Osteocyte (in vitro differentiated cells): ENCODE results near the gene ARHGAP24. TPM values are rescaled to one million over a fixed set of nuclear protein-coding genes. Genes with fewer than 3 reads are reported as not detected.

ENCODE experiments used
- DNase-seq: peaks from one replicate; pipeline ENCODE4 v3.0.0; 2021; ENCODE audit warnings: mixed read lengths; ENCODE audit not compliant: unreplicated experiment; ENCODE audit errors: extremely low spot score
- H3K27ac Mint-ChIP-seq: one replicate; pipeline ENCODE4 v1.8.0; 2021; ENCODE audit warnings: mild to moderate bottlenecking, mixed read lengths; ENCODE audit not compliant: unreplicated experiment
- H3K27me3 Mint-ChIP-seq: one replicate; pipeline ENCODE4 v1.8.0; 2021; ENCODE audit warnings: mixed read lengths; ENCODE audit not compliant: unreplicated experiment
- H3K36me3 Mint-ChIP-seq: one replicate; pipeline ENCODE4 v1.8.0; 2021; ENCODE audit warnings: mixed read lengths; ENCODE audit not compliant: unreplicated experiment
- H3K4me1 Mint-ChIP-seq: one replicate; pipeline ENCODE4 v1.8.0; 2021; ENCODE audit warnings: mixed read lengths; ENCODE audit not compliant: unreplicated experiment
- H3K4me3 Mint-ChIP-seq: one replicate; pipeline ENCODE4 v1.8.0; 2021; ENCODE audit warnings: mild to moderate bottlenecking, moderate library complexity, mixed read lengths; ENCODE audit not compliant: unreplicated experiment
- H3K9me3 Mint-ChIP-seq: one replicate; pipeline ENCODE4 v1.8.0; 2021; ENCODE audit warnings: mixed read lengths; ENCODE audit not compliant: unreplicated experiment
- CTCF ChIP-seq: fragments of 200-600 bp; sonication (generic); IDR thresholded peaks from 2 replicates; pipeline ENCODE4 v1.5.0; 2021; ENCODE audit warnings: antibody characterized with exemption, mild to moderate bottlenecking, moderate library complexity
- total RNA-seq: library from RNA; stranded (reverse); gene quantifications from 2 replicates; pipeline ENCODE4 v1.2.1, GENCODE V29; 2021

ARHGAP24 gene
- total RNA-seq, 1 donor from 2014 or later = 29.3 TPM

GRCh38 chr4:85798012-85798770 is 323.2 kb downstream of the ARHGAP24 start:
- H3K27ac Mint-ChIP-seq = no peak overlapping the region
- TF ChIP-seq CTCF = no peak
- DNase-seq = no peak
- H3K4me1 Mint-ChIP-seq = peaks cover 52% of the 10 kb centered on the region
- peaks cover 4% of the 10 kb centered on the region for H3K9me3 Mint-ChIP-seq
- no peak overlapping the region for H3K4me3 Mint-ChIP-seq
- no peaks in the 10 kb centered on the region for H3K27me3 Mint-ChIP-seq
- peaks cover 9% of the 10 kb centered on the region for H3K36me3 Mint-ChIP-seq

GRCh38 chr4:85803856-85804255 is 328.9 kb downstream of the ARHGAP24 start:
- Mint-ChIP-seq H3K4me1 (peaks cover 42% of the 10 kb centered on the region), H3K27me3 (no peaks in the 10 kb centered on the region), H3K4me3 (no peak overlapping the region), H3K36me3 (peaks cover 6% of the 10 kb centered on the region), H3K9me3 (peaks cover 4% of the 10 kb centered on the region), H3K27ac (no peak overlapping the region)
- no peak for TF ChIP-seq CTCF
- DNase-seq = no peak

GRCh38 chr4:85805891-85806290 is 330.9 kb downstream of the ARHGAP24 start:
- H3K9me3 Mint-ChIP-seq = no peaks in the 10 kb centered on the region
- H3K27ac Mint-ChIP-seq = no peak overlapping the region
- no peak overlapping the region for H3K4me3 Mint-ChIP-seq
- H3K27me3 Mint-ChIP-seq = no peaks in the 10 kb centered on the region
- H3K36me3 Mint-ChIP-seq = no peaks in the 10 kb centered on the region
- TF ChIP-seq CTCF = no peak
- H3K4me1 Mint-ChIP-seq = peaks cover 33% of the 10 kb centered on the region
- DNase-seq = no peak

GRCh38 chr4:85806334-85806733 is 331.4 kb downstream of the ARHGAP24 start:
- no peak for TF ChIP-seq CTCF
- Mint-ChIP-seq H3K4me1 (peaks cover 33% of the 10 kb centered on the region), H3K27ac (no peak overlapping the region)

GRCh38 chr4:85807247-85807950 is 332.4 kb downstream of the ARHGAP24 start:
- TF ChIP-seq CTCF = no peak
- Mint-ChIP-seq H3K27ac (peak overlapping the region; percentile 89), H3K36me3 (no peaks in the 10 kb centered on the region), H3K9me3 (no peaks in the 10 kb centered on the region), H3K4me3 (peak overlapping the region; percentile 34), H3K27me3 (no peaks in the 10 kb centered on the region), H3K4me1 (peaks cover 31% of the 10 kb centered on the region)
- DNase-seq = peak; percentile 86

More at GRCh38 chr4:85806334-85806733, 331.4 kb downstream of the ARHGAP24 start:
- DNase-seq = no peak
- Mint-ChIP-seq H3K9me3 (no peaks in the 10 kb centered on the region), H3K36me3 (no peaks in the 10 kb centered on the region), H3K4me3 (no peak overlapping the region), H3K27me3 (no peaks in the 10 kb centered on the region)
